Prostate gland (tissue), 2 donors: Measurements from ENCODE around the gene RAD51B.

Experiments
- CTCF ChIP-seq, 4 experiments: fragments of 200-600 bp in 2 of 4; fragments of 450-650 bp in 2 of 4; sonication (generic) in 2 of 4; IDR thresholded peaks; 1 replicate in 3 of 4; 2 replicates in 1 of 4; pipeline ENCODE4 v1.5.1; 2016 to 2019; ENCODE audit warnings: antibody characterized with exemption in 4 of 4, mild to moderate bottlenecking in 2 of 4, moderate library complexity in 2 of 4
- POLR2A ChIP-seq: fragments of 450-650 bp; IDR thresholded peaks from one replicate; pipeline ENCODE4 v1.6.1; 2016; ENCODE audit warnings: antibody characterized with exemption, mild to moderate bottlenecking
- POLR2AphosphoS5 ChIP-seq: sonication (generic); formaldehyde crosslinking; IDR thresholded peaks from one replicate; pipeline ENCODE4 v1.6.1; 2017; ENCODE audit warnings: antibody characterized with exemption

DNA sequence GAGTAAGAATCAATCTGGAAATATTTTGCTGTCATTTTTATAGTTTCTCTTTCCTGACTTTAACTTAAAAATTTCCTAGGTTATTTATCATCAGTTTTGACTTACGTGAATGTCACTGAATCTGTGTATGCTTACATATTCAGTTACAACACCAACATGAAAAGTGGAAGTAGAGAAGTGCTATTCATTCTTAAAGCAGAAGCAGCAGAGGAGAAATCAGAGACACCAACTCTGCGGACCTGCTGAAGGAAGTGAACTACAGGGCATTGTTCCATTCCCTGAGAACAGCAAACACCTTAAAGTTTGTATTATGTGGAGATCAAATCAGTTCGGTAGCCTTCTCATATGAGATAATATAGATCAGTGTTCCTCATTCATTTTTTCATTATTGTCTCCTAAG lies 34.1 kb downstream of the RAD51B start:
- TF ChIP-seq CTCF (IDR thresholded peaks at IDR 0.05) (no peak), POLR2A (no peak), POLR2AphosphoS5 (peak; percentile 60)
